NCI-H2196 (cell line): Measurements from ENCODE around the gene TFF1.
A peak's percentile ranks its signal among the peaks of the same experiment; 100 is the strongest.

Source experiments
- DNase-seq: peaks from one replicate; lab custom pipeline; 2025; ENCODE audit not compliant: unreplicated experiment; lab: John Stamatoyannopoulos, UW

Gene TFF1

GRCh38 chr21:42346866-42347600, 19.3 kb downstream of the TFF1 start:
- no peak for DNase-seq

GRCh38 chr21:42346441-42346840, 19.9 kb downstream of the TFF1 start:
- no peak for DNase-seq

GRCh38 chr21:42344631-42345030, 21.7 kb downstream of the TFF1 start:
- no peak for DNase-seq

- DNase-seq, result no peak
Measured at GRCh38 chr21:42343963-42344510, 22.3 kb downstream of the TFF1 start.

GRCh38 chr21:42343556-42343955, 22.8 kb downstream of the TFF1 start:
- no peak for DNase-seq

- DNase-seq, result no peak
Measured at GRCh38 chr21:42343101-42343500, 23.2 kb downstream of the TFF1 start.

- DNase-seq, result no peak
Measured at GRCh38 chr21:42341776-42342542, 24.4 kb downstream of the TFF1 start.

- DNase-seq, result no peak
Measured at GRCh38 chr21:42340187-42341050, 25.9 kb downstream of the TFF1 start.

GRCh38 chr21:42338729-42339715, 27.3 kb downstream of the TFF1 start:
- DNase-seq, result no peak

- peak; percentile 92 for DNase-seq
Measured at GRCh38 chr21:42337830-42338728, 28.3 kb downstream of the TFF1 start.

- no peak for DNase-seq
Measured at GRCh38 chr21:42337276-42337675, 29.1 kb downstream of the TFF1 start.

- no peak for DNase-seq
Measured at GRCh38 chr21:42336054-42336453, 30.3 kb downstream of the TFF1 start.

- DNase-seq, result no peak
Measured at GRCh38 chr21:42332557-42333317, 33.6 kb downstream of the TFF1 start.

GRCh38 chr21:42331660-42332059, 34.7 kb downstream of the TFF1 start:
- no peak for DNase-seq

GRCh38 chr21:42330380-42331371, 35.7 kb downstream of the TFF1 start:
- DNase-seq, result no peak

GRCh38 chr21:42324896-42325295, 41.4 kb downstream of the TFF1 start:
- no peak for DNase-seq

GRCh38 chr21:42321845-42322244, 44.5 kb downstream of the TFF1 start:
- no peak for DNase-seq
